GM08714 (cell line): ENCODE results near the gene COL21A1.
"Not testable (repeated sequence)": the region's sequence is repeated elsewhere in the genome, so short reads cannot be mapped to it uniquely, and the experiment has no call there.

ENCODE experiments used
- H3K4me3 ChIP-seq: fragments of 200-500 bp; sonication (Bioruptor generic); 2 replicates; pipeline ENCODE4 v1.5.1; 2014; ENCODE audit warnings: mild to moderate bottlenecking, low read length, inconsistent platforms
- ZNF274 ChIP-seq: IDR thresholded peaks from 2 replicates; pipeline ENCODE4 v1.6.1; 2012; ENCODE audit warnings: mild to moderate bottlenecking, low read depth, low read length

The COL21A1 gene

GRCh38 chr6:56263596-56264315 is 16.4 kb upstream of the COL21A1 start:
- TF ChIP-seq ZNF274 = no peak
- no peak overlapping the region for H3K4me3 ChIP-seq

DNA sequence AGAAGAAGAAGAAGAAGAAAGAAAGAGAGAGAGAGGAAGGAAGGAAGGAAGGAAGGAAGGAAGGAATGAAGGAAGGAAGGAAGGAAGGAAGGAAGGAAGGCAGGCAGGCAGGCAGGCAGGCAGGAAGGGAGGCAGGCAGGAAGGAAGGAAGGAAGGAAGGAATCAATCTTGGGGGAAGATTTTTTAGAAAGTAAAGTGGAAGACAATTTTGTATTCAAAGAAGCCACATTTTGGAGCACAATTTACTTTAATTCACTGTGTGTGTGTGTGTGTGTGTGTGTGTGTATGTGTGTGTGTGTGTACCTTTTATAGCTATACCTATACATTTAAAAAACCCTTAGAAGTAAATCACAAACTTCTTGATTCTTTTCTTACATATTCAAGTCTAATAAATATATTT is 13.2 kb upstream of the COL21A1 start:
- not testable (repeated sequence) for H3K4me3 ChIP-seq

DNA sequence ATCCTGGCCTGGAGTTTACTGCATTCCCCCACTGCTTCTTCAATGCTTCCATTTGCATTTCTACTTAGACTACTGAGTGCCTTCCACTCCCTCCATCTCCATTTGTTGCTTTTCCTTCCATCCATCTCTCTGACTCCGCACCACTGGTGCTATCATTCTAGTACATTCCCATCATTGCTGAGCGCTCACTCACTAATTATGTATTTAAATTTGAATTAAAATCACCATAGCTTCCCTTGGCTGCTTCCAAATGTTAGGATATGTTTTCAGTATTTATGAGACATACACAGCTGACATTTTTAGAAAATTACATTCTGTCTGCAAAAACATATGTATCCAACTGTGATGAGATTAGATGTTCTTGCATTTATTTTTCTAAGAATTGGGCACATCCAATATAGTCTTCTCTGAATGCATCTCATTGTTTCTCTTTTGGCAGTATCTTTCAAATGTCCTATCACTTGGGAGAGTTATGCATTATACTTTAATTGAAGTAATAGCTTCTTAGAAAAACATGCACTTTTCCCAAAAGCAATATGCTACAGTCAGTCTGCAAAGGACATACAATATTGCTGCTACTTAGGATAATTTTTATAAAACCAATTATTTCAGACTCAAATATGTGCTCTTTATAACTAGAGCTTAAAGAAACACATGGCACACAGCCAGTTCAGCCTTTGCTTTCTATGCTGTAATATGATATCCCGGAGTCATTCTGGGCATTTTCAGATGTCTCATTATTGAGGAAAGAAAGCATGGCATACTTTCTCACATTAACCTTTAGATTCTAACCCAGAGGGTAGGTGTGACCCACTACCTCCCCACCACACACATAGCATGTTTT is 12.1 kb upstream of the COL21A1 start:
- no peak for TF ChIP-seq ZNF274

GRCh38 chr6:56255349-56255748 is 8.0 kb upstream of the COL21A1 start:
- no peak overlapping the region for H3K4me3 ChIP-seq
- TF ChIP-seq ZNF274 = no peak

More for the DNA sequence above, 12.1 kb upstream of the COL21A1 start:
- H3K4me3 ChIP-seq = no peak overlapping the region

DNA sequence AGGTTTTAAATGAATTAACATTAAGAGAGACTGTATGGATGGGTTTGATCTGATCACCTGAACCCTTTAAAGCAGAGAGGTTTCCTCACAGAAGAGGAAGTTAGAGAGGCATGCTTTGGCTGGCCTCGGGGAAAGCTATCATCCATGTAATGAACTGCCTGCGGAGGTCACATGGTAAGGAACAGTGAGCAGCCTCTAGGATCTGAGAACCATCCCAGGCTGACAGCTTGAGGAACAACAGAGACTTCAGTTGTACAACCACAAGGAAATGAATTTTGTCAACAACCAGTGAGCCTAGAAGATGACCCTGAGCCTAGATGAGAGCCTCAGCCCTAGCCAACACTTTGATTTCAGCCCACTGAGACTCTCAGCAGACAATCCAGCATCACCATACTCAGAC is 2.9 kb upstream of the COL21A1 start:
- TF ChIP-seq ZNF274 = no peak
- H3K4me3 ChIP-seq = no peak overlapping the region

DNA sequence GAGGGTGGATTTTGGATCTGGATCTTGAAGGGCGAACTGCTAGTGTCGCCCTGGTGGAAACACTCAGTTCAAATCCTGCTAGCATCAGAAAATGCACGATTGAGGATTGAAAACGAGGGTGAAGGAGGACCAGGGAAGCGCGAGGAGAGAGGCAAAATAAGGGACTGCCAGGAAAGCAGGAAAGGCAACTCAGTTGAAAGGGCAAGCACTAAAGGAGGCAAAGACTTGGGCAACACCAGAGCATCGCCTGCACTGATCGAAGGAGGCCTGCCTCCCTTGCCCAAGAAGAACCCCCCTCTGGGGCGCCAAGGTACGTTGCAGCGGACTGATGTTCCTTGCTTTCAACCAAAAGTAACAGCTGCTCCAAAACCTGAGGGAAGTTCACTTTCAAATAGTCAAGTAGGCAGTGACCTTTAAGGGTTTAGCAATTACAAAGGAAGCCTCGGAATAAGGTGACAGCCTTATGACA is 308 bp upstream of the COL21A1 start:
- no peak for TF ChIP-seq ZNF274
- H3K4me3 ChIP-seq = no peak overlapping the region

- H3K4me3 ChIP-seq = no peak overlapping the region; the same call in 1 of the 2 replicates
- no peak for TF ChIP-seq ZNF274
Measured at GRCh38 chr6:56246541-56246880, 869 bp downstream of the COL21A1 start.

- no peak for TF ChIP-seq ZNF274
- no peak overlapping the region for H3K4me3 ChIP-seq
Measured at GRCh38 chr6:56245903-56246351, 1.5 kb downstream of the COL21A1 start.

GRCh38 chr6:56244528-56245253 is 2.7 kb downstream of the COL21A1 start:
- H3K4me3 ChIP-seq = no peak overlapping the region
- no peak for TF ChIP-seq ZNF274

GRCh38 chr6:56244089-56244488 is 3.3 kb downstream of the COL21A1 start:
- no peak for TF ChIP-seq ZNF274
- no peak overlapping the region for H3K4me3 ChIP-seq

DNA sequence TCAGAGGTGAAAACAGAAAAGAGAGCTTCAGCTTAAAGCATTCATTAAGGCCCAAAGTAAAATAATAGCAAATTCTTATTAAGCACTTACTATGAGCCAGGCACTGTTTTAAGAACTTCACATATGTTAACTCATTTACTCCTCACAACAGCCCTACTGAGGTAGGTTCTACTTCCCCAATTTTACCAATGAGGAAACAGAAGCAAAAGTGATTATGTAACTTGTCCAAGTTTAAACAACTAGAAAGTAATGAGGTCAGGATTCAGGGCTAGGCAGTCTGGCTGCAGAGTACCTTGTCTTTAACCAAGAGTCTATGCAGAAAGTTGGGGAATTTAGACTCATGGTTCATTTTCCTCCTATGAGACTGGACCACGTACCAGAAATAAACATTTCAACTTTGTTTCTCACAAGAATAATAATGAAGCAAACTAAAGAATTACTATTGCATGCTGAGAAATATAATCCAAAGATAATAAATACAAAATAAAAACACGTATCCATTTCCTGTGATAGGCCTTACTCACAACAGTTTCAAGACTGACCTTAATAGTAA is 3.8 kb downstream of the COL21A1 start:
- no peak for TF ChIP-seq ZNF274
- H3K4me3 ChIP-seq = no peak overlapping the region

GRCh38 chr6:56242346-56242745 is 5.0 kb downstream of the COL21A1 start:
- no peak for TF ChIP-seq ZNF274
- H3K4me3 ChIP-seq = no peak overlapping the region

GRCh38 chr6:56241124-56241802 is 6.1 kb downstream of the COL21A1 start:
- TF ChIP-seq ZNF274 = no peak
- no peak overlapping the region for H3K4me3 ChIP-seq

DNA sequence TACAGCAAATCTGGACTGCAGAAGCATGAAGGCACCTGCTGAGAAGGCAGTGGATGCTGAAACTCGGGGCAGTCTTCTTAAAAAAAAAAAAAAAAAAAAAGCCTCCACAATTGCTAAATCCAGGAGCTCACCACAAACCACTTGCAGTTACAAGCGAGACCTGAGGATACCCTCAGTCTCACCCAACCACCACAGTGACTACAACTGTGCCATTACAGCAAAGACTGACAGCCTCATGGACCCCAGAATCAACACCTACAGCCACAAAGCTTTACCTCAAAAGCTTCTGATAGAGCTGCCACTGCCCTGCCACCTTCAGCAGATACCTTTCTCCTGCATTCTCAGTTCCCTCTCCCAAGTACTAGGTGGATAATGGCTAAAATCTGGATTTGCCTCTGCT is 9.0 kb downstream of the COL21A1 start:
- TF ChIP-seq ZNF274 = no peak
- H3K4me3 ChIP-seq = no peak overlapping the region

DNA sequence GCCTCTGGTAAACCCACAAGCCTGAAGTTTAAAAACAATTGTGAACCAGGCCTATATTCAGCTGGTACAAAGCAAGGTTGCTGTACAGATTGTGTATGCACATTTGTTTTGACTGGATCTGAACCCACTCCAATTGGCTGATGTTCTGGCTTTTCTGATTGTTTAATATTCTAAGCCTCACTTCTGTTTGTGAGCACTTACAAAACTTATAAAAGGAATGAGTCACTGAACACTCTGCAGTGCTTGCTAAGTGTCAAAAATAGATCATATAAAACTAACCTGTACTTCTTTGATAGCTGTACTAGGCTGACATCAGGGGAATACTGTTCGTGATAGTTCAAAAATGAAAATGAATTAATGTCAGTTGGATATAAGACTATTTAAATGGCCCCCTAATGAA is 12.1 kb downstream of the COL21A1 start:
- TF ChIP-seq ZNF274 = no peak
- H3K4me3 ChIP-seq = no peak overlapping the region
